HEK293 (cell line): ENCODE measurements around the gene NFIL3.

Source experiments
- BCL11A ChIP-seq: fragments of 450-650 bp; formaldehyde crosslinking; IDR thresholded peaks from 2 replicates; pipeline ENCODE4 v1.5.1; 2016; ENCODE audit warnings: low read depth, missing biosample characterization, missing genetic modification characterization
- CTCF ChIP-seq: fragments of 450-650 bp; formaldehyde crosslinking; IDR thresholded peaks from 2 replicates; pipeline ENCODE4 v1.5.1; 2016; ENCODE audit warnings: missing biosample characterization, missing genetic modification characterization
- ELK4 ChIP-seq: IDR thresholded peaks from 2 replicates; pipeline ENCODE4 v1.6.1; 2011; ENCODE audit warnings: mild to moderate bottlenecking, low read depth, low read length, borderline replicate concordance
- GFI1B ChIP-seq: fragments of 450-650 bp; formaldehyde crosslinking; IDR thresholded peaks from 2 replicates; pipeline ENCODE4 v1.5.1; 2016; ENCODE audit warnings: missing biosample characterization, missing genetic modification characterization
- KLF10 ChIP-seq: fragments of 450-650 bp; IDR thresholded peaks from 2 replicates; pipeline ENCODE4 v1.5.1; 2018; ENCODE audit warnings: missing biosample characterization, mild to moderate bottlenecking, missing genetic modification characterization
- MZF1 ChIP-seq: fragments of 450-650 bp; formaldehyde crosslinking; IDR thresholded peaks from 2 replicates; pipeline ENCODE4 v1.5.1; 2017; ENCODE audit warnings: missing biosample characterization, missing genetic modification characterization, borderline replicate concordance
- SP3 ChIP-seq: fragments of 450-650 bp; formaldehyde crosslinking; IDR thresholded peaks from 2 replicates; pipeline ENCODE4 v1.5.1; 2016; ENCODE audit warnings: missing biosample characterization, missing genetic modification characterization
- YY2 ChIP-seq: fragments of 450-650 bp; formaldehyde crosslinking; IDR thresholded peaks from 2 replicates; pipeline ENCODE4 v1.5.1; 2016; ENCODE audit warnings: missing biosample characterization, missing genetic modification characterization
- ZBTB11 ChIP-seq: fragments of 450-650 bp; formaldehyde crosslinking; conservative IDR thresholded peaks from 2 replicates; pipeline ENCODE4 v1.5.1; 2016; ENCODE audit warnings: low read depth, missing biosample characterization, missing genetic modification characterization
- ZBTB48 ChIP-seq: fragments of 450-650 bp; formaldehyde crosslinking; IDR thresholded peaks from 2 replicates; pipeline ENCODE4 v1.5.1; 2016; ENCODE audit warnings: missing biosample characterization, missing genetic modification characterization
- ZFP3 ChIP-seq: fragments of 450-650 bp; formaldehyde crosslinking; IDR thresholded peaks from 2 replicates; pipeline ENCODE4 v1.5.1; 2016; ENCODE audit warnings: low read depth, missing biosample characterization, missing genetic modification characterization
- ZFP37 ChIP-seq: fragments of 450-650 bp; formaldehyde crosslinking; IDR thresholded peaks from 2 replicates; pipeline ENCODE4 v1.5.1; 2016; ENCODE audit warnings: missing biosample characterization, missing genetic modification characterization
- ZNF138 ChIP-seq: fragments of 450-650 bp; formaldehyde crosslinking; IDR thresholded peaks from 2 replicates; pipeline ENCODE4 v1.5.1; 2016; ENCODE audit warnings: missing biosample characterization, missing genetic modification characterization, borderline replicate concordance
- ZNF169 ChIP-seq: fragments of 450-650 bp; formaldehyde crosslinking; IDR thresholded peaks from 2 replicates; pipeline ENCODE4 v1.5.1; 2016; ENCODE audit warnings: missing biosample characterization, missing genetic modification characterization
- ZNF184 ChIP-seq: fragments of 450-650 bp; IDR thresholded peaks from 2 replicates; pipeline ENCODE4 v1.5.1; 2018; ENCODE audit warnings: missing biosample characterization, mild to moderate bottlenecking, missing genetic modification characterization
- ZNF2 ChIP-seq: fragments of 450-650 bp; formaldehyde crosslinking; IDR thresholded peaks from 2 replicates; pipeline ENCODE4 v1.5.1; 2016; ENCODE audit warnings: missing biosample characterization, missing genetic modification characterization
- ZNF23 ChIP-seq: fragments of 450-650 bp; formaldehyde crosslinking; IDR thresholded peaks from 2 replicates; pipeline ENCODE4 v1.5.1; 2016; ENCODE audit warnings: missing biosample characterization, missing genetic modification characterization, borderline replicate concordance
- ZNF239 ChIP-seq: fragments of 450-650 bp; formaldehyde crosslinking; IDR thresholded peaks from 2 replicates; pipeline ENCODE4 v1.5.1; 2016; ENCODE audit warnings: missing biosample characterization, missing genetic modification characterization
- ZNF280C ChIP-seq: fragments of 450-650 bp; formaldehyde crosslinking; IDR thresholded peaks from 2 replicates; pipeline ENCODE4 v1.5.1; 2016; ENCODE audit warnings: missing biosample characterization, missing genetic modification characterization
- ZNF302 ChIP-seq: fragments of 450-650 bp; formaldehyde crosslinking; IDR thresholded peaks from 2 replicates; pipeline ENCODE4 v1.5.1; 2016; ENCODE audit warnings: missing biosample characterization, missing genetic modification characterization, low read depth
- ZNF311 ChIP-seq: fragments of 450-650 bp; formaldehyde crosslinking; IDR thresholded peaks from 2 replicates; pipeline ENCODE4 v1.5.1; 2017; ENCODE audit warnings: missing biosample characterization, missing genetic modification characterization, borderline replicate concordance
- ZNF518A ChIP-seq: fragments of 450-650 bp; formaldehyde crosslinking; conservative IDR thresholded peaks from 2 replicates; pipeline ENCODE4 v1.5.1; 2016; ENCODE audit warnings: low read depth, missing biosample characterization, missing genetic modification characterization
- ZNF621 ChIP-seq: fragments of 450-650 bp; formaldehyde crosslinking; IDR thresholded peaks from 2 replicates; pipeline ENCODE4 v1.5.1; 2017; ENCODE audit warnings: missing biosample characterization, missing genetic modification characterization
- ZNF626 ChIP-seq: fragments of 450-650 bp; sonication (Bioruptor Pico); formaldehyde crosslinking; IDR thresholded peaks from 2 replicates; pipeline ENCODE4 v1.5.1; 2018; ENCODE audit warnings: missing biosample characterization, missing genetic modification characterization, inconsistent platforms
- ZNF837 ChIP-seq: fragments of 450-650 bp; formaldehyde crosslinking; IDR thresholded peaks from 2 replicates; pipeline ENCODE4 v1.5.1; 2016; ENCODE audit warnings: missing biosample characterization, missing genetic modification characterization
- ZSCAN16 ChIP-seq: fragments of 450-650 bp; formaldehyde crosslinking; IDR thresholded peaks from 2 replicates; pipeline ENCODE4 v1.5.1; 2016; ENCODE audit warnings: missing biosample characterization, missing genetic modification characterization
- ZXDB ChIP-seq: fragments of 450-650 bp; formaldehyde crosslinking; IDR thresholded peaks from 2 replicates; pipeline ENCODE4 v1.5.1; 2016; ENCODE audit warnings: missing biosample characterization, missing genetic modification characterization

The NFIL3 gene

GRCh38 chr9:91361291-91362050, 62.2 kb downstream of the NFIL3 start, which contains the start of gene AUH (continued):
- TF ChIP-seq ELK4 (no peak), SP3 (tag by site-specific recombination) (peak; percentile 21; the same call in 1 of the 2 replicates), ZNF239 (tag by site-specific recombination) (no peak), ZNF626 (tag by site-specific recombination) (no peak), ZNF518A (tag by site-specific recombination) (no peak), ZNF184 (tag by site-specific recombination) (no peak), ZNF23 (tag by site-specific recombination) (no peak), ZSCAN16 (tag by site-specific recombination) (no peak), ZXDB (tag by site-specific recombination) (no peak), ZBTB48 (tag by site-specific recombination) (no peak; the same call in 1 of the 2 replicates), ZNF138 (tag by site-specific recombination) (no peak), CTCF (tag by site-specific recombination) (peak; percentile 45; the same call in 1 of the 2 replicates), BCL11A (tag by site-specific recombination) (0 out of 2 replicates have a peak, but pooled peaks have one; percentile 65), ZNF311 (tag by site-specific recombination) (no peak), ZNF837 (no peak), ZBTB11 (tag by site-specific recombination) (no peak), ZNF621 (no peak), YY2 (peak; percentile 51), ZNF169 (no peak), GFI1B (tag by site-specific recombination) (no peak), MZF1 (no peak), ZNF280C (tag by site-specific recombination) (no peak), KLF10 (no peak), ZNF302 (no peak), ZNF2 (no peak), ZFP37 (tag by site-specific recombination) (peak; percentile 51; the same call in 1 of the 2 replicates), ZFP3 (tag by site-specific recombination) (no peak)
